HEK293T (cell line): ENCODE measurements around the gene ITIH2.

Source experiments
- ARNT ChIP-seq: fragments of 450-650 bp; IDR thresholded peaks from 2 replicates; pipeline ENCODE4 v1.6.1; 2017; ENCODE audit warnings: mild to moderate bottlenecking
- FOXA1 ChIP-seq: fragments of 450-650 bp; IDR thresholded peaks from 2 replicates; pipeline ENCODE4 v1.6.1; 2016; ENCODE audit warnings: mild to moderate bottlenecking
- FOXK2 ChIP-seq: fragments of 450-650 bp; IDR thresholded peaks from 2 replicates; pipeline ENCODE4 v1.6.1; 2016; ENCODE audit warnings: mild to moderate bottlenecking
- HDGF ChIP-seq: fragments of 450-650 bp; IDR thresholded peaks from 2 replicates; pipeline ENCODE4 v1.6.1; 2017; ENCODE audit warnings: antibody characterized with exemption, borderline replicate concordance
- L3MBTL2 ChIP-seq: fragments of 450-650 bp; conservative IDR thresholded peaks from 2 replicates; pipeline ENCODE4 v1.6.1; 2016; ENCODE audit warnings: mild to moderate bottlenecking
- LEF1 ChIP-seq: fragments of 450-650 bp; IDR thresholded peaks from 2 replicates; pipeline ENCODE4 v1.6.1; 2017; ENCODE audit warnings: mild to moderate bottlenecking, borderline replicate concordance
- NFRKB ChIP-seq: fragments of 450-650 bp; IDR thresholded peaks from 2 replicates; pipeline ENCODE4 v1.6.1; 2016; ENCODE audit warnings: mild to moderate bottlenecking, moderate library complexity
- SP1 ChIP-seq: fragments of 450-650 bp; IDR thresholded peaks from 2 replicates; pipeline ENCODE4 v1.6.1; 2017
- SUZ12 ChIP-seq: fragments of 450-650 bp; IDR thresholded peaks from 2 replicates; pipeline ENCODE4 v1.6.1; 2016; ENCODE audit warnings: mild to moderate bottlenecking
- TARDBP ChIP-seq: fragments of 450-650 bp; IDR thresholded peaks from 2 replicates; pipeline ENCODE4 v1.6.1; 2016

DNA sequence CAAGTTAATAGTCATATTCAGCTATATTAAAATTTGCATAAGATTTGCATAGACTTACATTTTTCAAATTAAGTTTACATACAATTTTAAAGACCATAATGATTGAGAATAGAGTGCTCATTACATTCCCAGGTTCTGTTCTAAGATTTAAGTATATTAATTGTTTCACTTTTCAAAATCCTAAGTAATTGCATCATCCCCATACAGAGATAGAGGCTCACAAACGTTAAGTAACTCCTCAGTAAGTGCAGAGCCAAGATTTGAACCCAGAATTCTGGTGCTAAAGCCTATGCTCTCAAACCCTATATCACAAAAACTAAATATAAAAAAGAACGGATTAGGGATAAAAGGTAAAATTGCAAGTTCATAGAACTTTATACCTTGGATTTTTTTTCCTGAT lies 38.4 kb upstream of the ITIH2 start:
- TF ChIP-seq TARDBP (no peak), FOXA1 (no peak), SUZ12 (no peak), ARNT (no peak), LEF1 (no peak), L3MBTL2 (no peak), HDGF (no peak), FOXK2 (no peak), SP1 (no peak), NFRKB (no peak)
